Retinal pigment epithelial cell (primary cell): ENCODE data around the gene CUTA.

ENCODE experiments used
- DNase-seq: peaks from one replicate; pipeline ENCODE4 v3.0.0-alpha.2; 2010; ENCODE audit warnings: low read depth
- H3K4me3 ChIP-seq: 2 replicates; pipeline ENCODE4 v1.5.1; 2011; ENCODE audit warnings: mild to moderate bottlenecking, low read length, control low read depth, moderate library complexity
- CTCF ChIP-seq: conservative IDR thresholded peaks from 2 replicates; pipeline ENCODE4 v1.5.1; 2011; ENCODE audit warnings: low read depth, low read length, control low read depth, inconsistent platforms

CUTA gene

GRCh38 chr6:33420491-33421343, 2.8 kb upstream of the CUTA start:
- peak overlapping the region; percentile 44 for H3K4me3 ChIP-seq
- no peak for DNase-seq
- no peak for TF ChIP-seq CTCF

- no peak for DNase-seq
- no peak for TF ChIP-seq CTCF
- H3K4me3 ChIP-seq, result peak within 1 kb of the TSS; percentile 44
Measured at GRCh38 chr6:33419580-33420490, 1.9 kb upstream of the CUTA start, which contains the start of gene SYNGAP1. TSS of gene SYNGAP1 (plus strand) at chr6:33420065. CDS start at chr6:33420265, 200 bp downstream.

GRCh38 chr6:33418690-33419291, 884 bp upstream of the CUTA start:
- H3K4me3 ChIP-seq, result peak overlapping the region; percentile 50
- TF ChIP-seq CTCF, result no peak
- DNase-seq, result no peak

GRCh38 chr6:33417128-33417902, 592 bp downstream of the CUTA start:
- peak overlapping the region; percentile 88 for H3K4me3 ChIP-seq
- no peak for TF ChIP-seq CTCF
- DNase-seq, result no peak

GRCh38 chr6:33416386-33417127, 1.4 kb downstream of the CUTA start:
- DNase-seq, result no peak
- H3K4me3 ChIP-seq, result peak overlapping the region; percentile 88
- no peak for TF ChIP-seq CTCF

- peak overlapping the region; percentile 88 for H3K4me3 ChIP-seq
Measured at GRCh38 chr6:33415831-33416230, 2.1 kb downstream of the CUTA start.

More at GRCh38 chr6:33415831-33416230, 2.1 kb downstream of the CUTA start:
- DNase-seq, result no peak
- no peak for TF ChIP-seq CTCF
